DMS79 treated with DMSO at 0.1 percent for 48 hours (cell line): ENCODE data around the gene MYOCD.

ENCODE experiments used
- DNase-seq: peaks from one replicate; lab custom pipeline; 2025; lab: John Stamatoyannopoulos, UW

The MYOCD gene

DNA sequence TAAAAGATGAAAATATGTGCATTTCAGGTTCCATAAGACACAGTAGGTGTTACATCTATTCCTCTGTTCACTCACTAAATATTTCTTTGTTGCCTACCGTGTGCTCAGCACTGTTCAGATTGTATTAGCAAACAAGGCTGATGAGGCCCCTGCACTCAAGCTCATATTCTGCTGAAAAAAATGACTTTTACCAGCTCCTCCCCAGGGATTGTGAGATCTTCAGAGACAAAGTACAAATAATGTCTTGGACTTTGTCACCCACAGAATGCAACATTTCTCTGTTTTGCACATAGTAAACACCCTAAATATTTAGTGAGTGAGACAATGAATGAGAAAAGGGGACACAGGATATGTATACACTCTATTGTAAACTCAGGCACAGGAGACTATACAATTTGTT is 21.9 kb upstream of the MYOCD start:
- DNase-seq: no peak

DNA sequence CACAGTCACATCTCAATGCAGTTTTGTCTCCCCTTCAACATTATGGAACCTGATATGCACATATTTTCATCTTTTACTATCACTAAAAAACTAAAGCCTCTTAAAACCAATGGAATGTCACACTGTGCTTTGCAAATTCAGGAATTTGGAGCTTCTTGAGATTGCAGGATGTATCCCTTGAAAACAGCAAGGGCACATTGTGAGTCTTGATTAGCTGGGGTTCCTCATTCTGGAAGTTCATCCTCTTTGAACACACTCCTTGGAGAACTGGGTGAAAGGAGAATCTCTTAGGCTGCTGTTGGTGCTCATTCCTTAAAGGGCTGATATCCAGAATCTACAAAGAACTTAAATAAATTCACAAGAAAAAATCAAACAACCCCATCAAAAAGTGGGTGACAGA is 21.1 kb upstream of the MYOCD start:
- no peak for DNase-seq

- DNase-seq: no peak
Measured at GRCh38 chr17:12646761-12647422, 18.8 kb upstream of the MYOCD start.

- no peak for DNase-seq
Measured at GRCh38 chr17:12648498-12648897, 17.2 kb upstream of the MYOCD start.

DNA sequence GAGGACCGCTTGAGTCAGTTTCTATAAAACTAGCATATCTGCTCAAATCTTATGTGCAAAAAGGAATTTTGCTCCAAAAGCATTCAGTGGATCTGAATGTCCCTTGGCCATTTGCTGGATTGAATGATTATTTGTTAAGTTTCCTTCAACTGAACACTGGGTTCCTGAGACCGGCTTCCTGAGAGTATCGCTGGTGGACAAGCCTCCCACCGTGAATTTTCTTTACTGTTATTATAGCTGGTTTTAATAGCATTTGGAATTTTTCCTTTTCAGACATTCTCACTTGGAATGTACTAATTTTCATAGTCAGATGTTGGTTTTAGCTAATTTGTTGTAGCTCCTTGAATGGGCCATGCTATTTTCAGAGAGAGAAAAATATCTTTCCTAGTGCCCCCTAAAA is 9.8 kb upstream of the MYOCD start:
- no peak for DNase-seq

GRCh38 chr17:12656354-12656753 is 9.3 kb upstream of the MYOCD start:
- no peak for DNase-seq

DNA sequence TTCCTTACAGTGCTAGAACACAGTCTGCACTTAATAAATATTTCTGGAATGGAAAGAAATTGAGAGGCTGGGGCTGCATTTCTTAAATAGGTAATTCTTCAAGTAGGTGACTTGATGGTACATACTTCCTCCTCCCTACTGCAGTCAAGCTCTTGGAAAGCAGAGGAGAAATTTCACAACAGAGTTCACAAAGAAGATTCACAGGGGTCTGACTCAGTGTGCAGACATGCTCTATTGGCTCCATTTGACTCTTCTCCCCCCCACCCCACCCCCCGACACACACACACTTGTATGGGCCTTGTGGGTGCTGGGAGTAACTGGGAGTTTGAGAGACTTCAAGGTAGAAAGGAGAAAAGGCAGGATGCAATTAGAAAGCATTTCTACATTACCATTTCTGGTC is 6.2 kb upstream of the MYOCD start:
- no peak for DNase-seq

DNA sequence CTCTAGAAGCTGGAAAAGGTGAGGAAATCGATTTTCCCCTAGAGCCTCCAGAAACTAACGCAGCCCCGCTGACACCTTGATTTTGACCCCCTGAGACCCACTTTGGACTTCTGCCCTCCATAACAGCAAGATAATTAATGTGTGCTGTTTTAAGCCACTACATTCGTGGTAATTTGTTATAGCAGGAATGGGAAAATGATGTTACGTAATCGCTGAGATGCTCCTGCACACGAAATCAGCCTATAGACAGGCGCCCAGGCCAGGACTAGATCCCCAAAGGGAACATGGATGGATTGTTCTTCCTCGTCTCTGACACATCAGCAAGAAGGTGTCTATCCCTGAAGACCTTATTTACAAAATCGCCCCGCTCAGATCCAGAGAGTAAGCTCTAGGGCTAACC is 1.4 kb upstream of the MYOCD start:
- DNase-seq: no peak

GRCh38 chr17:12664894-12665262 is 812 bp upstream of the MYOCD start:
- DNase-seq: no peak

DNA sequence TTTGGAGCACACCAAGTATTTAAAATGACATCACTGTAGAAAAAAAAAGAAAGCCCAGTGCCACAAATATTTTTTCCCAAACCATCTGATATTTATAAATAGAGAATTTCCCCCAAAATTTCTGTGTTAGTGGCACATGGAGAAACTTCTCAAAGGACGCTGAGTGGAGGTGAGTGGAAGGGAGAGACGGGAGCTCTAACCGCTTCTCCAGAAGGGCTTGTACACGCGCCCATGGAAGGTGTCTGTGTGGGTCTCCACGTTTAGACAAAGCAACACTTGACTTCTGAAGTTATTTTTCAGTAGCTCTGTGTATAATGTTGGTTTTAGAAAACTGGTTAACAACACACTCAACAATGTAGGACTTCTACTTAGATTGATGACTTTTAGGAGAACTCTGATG is 1.0 kb downstream of the MYOCD start:
- no peak for DNase-seq

DNA sequence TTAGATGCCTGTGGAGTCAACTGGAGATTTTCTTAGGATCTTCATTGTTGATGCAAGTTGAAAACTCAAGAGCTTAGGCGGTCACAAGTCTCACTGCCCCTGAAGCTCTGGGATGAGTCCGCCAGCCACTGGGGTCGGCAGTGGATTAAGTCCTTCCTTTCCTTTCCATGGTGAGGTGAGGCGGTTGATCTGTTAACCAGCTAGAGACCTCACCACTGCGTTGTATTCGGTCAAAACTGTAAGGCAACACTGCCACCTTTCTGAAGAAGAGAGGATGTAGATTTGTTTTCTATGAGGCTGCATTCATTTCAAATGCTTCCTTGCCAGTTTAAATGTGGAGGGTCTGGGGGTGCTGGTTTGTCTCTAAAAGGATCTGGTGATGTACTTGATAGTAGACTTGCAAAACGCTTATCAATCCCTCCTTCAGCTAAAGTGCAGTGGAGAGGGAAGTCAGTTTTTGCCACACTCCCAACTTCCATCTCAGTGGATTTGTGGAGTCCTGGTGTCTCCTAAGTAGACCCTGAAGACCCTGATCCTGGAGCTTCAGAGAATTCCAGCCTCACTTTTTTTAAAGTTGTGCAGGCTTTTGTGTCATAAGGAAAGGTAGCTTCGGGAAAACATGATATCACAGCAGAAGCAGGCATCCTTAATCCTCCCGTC is 1.7 kb downstream of the MYOCD start:
- no peak for DNase-seq

DNA sequence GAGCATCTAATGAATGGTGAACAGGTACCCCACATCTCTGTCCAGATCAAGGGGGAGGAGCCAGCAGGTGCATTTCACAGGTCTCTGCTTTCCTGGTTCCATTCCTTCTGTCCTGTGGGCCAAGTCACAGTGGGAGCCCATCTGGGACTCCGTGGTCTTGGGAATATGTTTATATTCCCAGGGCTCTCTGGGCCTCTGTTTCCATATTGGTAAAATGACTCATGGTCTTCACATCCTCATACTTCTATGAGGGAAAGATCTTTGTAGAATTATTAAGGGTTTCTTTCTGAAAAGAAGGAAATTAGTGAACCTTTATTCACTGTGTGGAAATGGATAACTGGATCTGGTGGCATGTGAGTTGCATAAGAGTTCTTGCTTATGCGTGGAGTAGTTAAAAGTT is 6.2 kb downstream of the MYOCD start:
- DNase-seq: no peak

- no peak for DNase-seq
Measured at GRCh38 chr17:12672947-12673346, 7.3 kb downstream of the MYOCD start.

DNA sequence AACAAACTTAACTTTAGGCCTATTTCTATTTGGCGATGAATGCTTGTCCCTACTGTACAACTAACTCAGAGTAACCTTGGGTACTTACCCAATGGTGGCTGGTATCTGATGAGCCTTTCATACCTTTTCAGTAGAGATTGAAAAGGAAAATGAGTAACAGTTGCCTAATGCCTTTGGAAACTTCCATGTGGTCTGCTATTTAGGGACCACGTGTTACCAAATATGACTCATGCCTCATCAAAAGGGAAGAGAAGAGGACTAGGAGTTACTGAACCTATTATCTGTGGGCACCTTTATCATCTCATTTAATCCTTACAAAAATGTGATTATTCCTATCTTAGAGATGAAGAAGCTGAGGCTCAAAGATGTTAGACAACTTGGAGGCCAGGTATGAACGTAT is 8.1 kb downstream of the MYOCD start:
- DNase-seq: no peak

DNA sequence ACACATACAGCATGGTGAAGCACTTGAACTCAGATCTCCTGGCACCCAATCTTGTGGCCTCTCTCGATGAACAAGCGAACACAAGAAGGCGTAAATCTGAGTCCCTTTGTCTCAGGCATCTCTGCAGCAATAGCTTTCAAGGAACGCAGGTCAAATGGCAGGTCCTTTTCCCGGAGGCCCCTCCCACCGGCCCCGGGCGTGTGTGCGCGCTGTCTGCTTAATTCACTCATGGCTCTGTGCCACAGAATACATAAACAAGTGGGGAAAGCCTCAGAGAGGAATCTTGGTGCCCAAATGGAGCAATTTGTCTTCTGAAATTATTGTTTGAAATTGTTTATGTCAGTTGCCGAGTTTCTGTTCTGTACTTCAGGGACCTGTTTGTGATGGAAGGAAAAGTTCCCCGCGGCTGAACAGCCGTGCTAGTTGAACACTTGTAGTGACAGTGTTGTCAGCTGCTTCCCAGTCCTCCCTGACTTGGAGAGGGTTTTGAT is 14.8 kb downstream of the MYOCD start:
- DNase-seq: no peak

DNA sequence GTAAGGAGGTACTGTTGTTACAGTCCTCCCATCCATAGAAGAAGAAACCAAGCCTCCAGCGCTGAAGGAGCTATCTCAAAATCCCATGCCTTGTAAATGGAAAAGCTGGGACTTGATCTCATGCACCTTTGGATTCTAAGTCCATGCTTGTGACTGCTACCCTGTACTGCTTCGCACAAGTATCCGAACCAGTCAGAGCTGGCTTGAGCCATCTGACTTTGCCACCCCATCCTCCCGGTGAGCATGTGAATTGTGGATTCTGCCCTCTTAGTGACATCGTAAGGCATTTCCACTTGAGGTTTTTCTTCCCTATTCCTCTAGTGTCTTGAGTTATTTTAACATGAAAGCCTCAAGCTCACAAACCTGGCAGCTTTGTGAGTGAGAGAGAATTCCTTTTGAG is 15.3 kb downstream of the MYOCD start:
- no peak for DNase-seq

- no peak for DNase-seq
Measured at GRCh38 chr17:12683299-12683698, 17.6 kb downstream of the MYOCD start.

DNA sequence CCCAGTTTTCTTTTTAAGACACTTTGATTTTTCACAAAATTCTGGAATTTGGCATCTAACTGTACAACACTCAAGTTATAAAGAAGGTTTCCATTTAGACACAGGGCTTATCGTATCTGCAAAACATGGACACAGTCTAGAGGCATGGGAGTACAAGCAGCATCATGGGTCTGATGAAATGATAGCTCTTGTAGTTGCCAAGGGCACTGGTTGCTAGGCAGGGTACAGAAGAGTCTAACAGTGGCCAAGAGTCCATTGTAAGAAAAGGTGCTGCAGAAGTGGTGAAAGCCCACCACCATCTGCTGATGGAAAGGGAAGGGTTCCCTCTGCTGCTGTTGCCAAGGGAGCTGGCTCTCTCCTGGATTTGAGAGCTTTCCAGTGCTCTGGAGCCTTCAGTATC is 20.8 kb downstream of the MYOCD start:
- DNase-seq: no peak

DNA sequence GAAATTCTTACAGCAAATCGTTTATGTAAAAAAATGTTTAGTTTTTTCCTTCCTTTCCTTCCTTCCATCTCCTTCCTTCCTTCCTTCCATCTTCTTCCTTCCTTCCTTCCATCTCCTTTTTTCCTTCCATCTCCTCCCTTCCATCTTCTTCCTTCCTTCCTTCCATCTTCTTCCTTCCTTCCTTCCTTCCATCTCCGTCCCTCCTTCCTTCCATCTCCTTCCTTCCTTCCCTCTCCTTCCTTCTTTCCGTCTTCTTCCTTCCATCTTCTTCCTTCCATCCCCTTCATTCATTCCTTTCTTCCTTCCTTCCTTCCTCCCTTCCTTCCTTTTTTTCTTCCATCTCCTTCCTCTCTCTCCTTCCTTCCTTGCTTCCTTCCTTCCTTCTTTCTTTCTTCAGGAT is 22.7 kb downstream of the MYOCD start:
- no peak for DNase-seq

DNA sequence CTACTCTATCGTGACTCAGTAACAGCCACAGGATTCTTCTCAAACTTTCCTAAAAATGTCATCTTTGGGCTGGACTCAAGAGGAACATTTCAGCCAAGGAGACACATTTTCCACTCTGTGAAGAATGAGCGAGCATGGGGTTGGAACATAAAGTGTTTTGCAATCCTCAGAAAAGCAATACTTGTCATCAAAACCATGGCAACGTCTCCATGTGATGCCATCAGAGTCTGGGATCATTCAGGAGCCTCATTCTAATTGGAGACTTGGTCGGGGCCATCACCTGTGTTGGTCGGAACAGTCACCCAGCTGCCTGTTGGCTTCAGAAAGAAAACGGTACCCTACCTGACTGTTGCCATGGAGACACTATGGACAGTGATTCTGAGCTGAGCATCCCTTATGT is 25.5 kb downstream of the MYOCD start:
- no peak for DNase-seq

DNA sequence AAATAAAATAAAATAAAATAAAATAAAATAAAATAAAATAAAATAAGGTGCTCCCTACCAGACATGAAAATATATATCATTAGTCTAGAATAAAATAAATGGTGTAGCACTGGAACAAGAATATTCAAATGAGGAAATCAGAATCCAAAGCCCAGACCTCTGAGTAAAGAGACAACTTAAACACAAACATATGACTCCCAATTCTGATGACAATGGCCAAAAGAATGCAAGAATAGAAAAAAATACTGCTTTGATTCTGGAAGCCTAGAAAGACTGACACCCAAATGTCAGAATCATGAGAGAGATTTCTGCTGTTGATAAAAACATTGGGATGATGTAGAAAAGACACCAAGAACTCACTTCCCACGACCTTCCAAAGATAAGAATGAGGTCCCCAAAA is 27.9 kb downstream of the MYOCD start:
- no peak for DNase-seq

- DNase-seq: no peak
Measured at GRCh38 chr17:12706070-12706469, 40.4 kb downstream of the MYOCD start.

GRCh38 chr17:12709063-12709462 is 43.4 kb downstream of the MYOCD start:
- no peak for DNase-seq

- no peak for DNase-seq
Measured at GRCh38 chr17:12712415-12712814, 46.7 kb downstream of the MYOCD start.
